NT2/D1 (cell line): ENCODE results near the gene KIAA1217.

Experiments used
- SUZ12 ChIP-seq: IDR thresholded peaks from 2 replicates; pipeline ENCODE4 v1.6.1; 2011; ENCODE audit not compliant: insufficient read length, insufficient read depth; ENCODE audit errors: extremely low read depth
- YY1 ChIP-seq: IDR thresholded peaks from 2 replicates; pipeline ENCODE4 v1.6.1; 2011; ENCODE audit not compliant: insufficient read length, insufficient read depth
- ZNF274 ChIP-seq: IDR thresholded peaks from 2 replicates; pipeline ENCODE4 v1.6.1; 2011; ENCODE audit warnings: mild to moderate bottlenecking, low read depth, low read length

- TF ChIP-seq ZNF274 (no peak), YY1 (no peak), SUZ12 (no peak)
These were observed 1.1 kb downstream of the KIAA1217 start for GRCh38 chr10:24209946-24210491.
